ENCODE measurements around the gene THSD7A.

- TF ChIP-seq, protein P1, sequence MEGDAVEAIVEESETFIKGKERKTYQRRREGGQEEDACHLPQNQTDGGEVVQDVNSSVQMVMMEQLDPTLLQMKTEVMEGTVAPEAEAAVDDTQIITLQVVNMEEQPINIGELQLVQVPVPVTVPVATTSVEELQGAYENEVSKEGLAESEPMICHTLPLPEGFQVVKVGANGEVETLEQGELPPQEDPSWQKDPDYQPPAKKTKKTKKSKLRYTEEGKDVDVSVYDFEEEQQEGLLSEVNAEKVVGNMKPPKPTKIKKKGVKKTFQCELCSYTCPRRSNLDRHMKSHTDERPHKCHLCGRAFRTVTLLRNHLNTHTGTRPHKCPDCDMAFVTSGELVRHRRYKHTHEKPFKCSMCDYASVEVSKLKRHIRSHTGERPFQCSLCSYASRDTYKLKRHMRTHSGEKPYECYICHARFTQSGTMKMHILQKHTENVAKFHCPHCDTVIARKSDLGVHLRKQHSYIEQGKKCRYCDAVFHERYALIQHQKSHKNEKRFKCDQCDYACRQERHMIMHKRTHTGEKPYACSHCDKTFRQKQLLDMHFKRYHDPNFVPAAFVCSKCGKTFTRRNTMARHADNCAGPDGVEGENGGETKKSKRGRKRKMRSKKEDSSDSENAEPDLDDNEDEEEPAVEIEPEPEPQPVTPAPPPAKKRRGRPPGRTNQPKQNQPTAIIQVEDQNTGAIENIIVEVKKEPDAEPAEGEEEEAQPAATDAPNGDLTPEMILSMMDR (IDR thresholded peaks at IDR 0.05): no peak
- no peak for TF ChIP-seq POLR2A (IDR thresholded peaks at IDR 0.05)
These were observed 73.3 kb downstream of the THSD7A start for GRCh38 chr7:11758627-11759111.

Data from heart left ventricle (tissue), 13 donors.